HG02970 (cell line): ENCODE results near the gene PTBP3.
"Not testable (repeated sequence)": the region's sequence is repeated elsewhere in the genome, so short reads cannot be mapped to it uniquely, and the experiment has no call there.

Experiments used
- ATAC-seq: cut with Tn5 transposase; IDR thresholded peaks from one replicate; pipeline ENCODE4 v1.9.1; 2021; ENCODE audit warnings: mild to moderate bottlenecking, moderate library complexity, moderate number of reproducible peaks; ENCODE audit not compliant: unreplicated experiment, low FRiP score

The PTBP3 gene

DNA sequence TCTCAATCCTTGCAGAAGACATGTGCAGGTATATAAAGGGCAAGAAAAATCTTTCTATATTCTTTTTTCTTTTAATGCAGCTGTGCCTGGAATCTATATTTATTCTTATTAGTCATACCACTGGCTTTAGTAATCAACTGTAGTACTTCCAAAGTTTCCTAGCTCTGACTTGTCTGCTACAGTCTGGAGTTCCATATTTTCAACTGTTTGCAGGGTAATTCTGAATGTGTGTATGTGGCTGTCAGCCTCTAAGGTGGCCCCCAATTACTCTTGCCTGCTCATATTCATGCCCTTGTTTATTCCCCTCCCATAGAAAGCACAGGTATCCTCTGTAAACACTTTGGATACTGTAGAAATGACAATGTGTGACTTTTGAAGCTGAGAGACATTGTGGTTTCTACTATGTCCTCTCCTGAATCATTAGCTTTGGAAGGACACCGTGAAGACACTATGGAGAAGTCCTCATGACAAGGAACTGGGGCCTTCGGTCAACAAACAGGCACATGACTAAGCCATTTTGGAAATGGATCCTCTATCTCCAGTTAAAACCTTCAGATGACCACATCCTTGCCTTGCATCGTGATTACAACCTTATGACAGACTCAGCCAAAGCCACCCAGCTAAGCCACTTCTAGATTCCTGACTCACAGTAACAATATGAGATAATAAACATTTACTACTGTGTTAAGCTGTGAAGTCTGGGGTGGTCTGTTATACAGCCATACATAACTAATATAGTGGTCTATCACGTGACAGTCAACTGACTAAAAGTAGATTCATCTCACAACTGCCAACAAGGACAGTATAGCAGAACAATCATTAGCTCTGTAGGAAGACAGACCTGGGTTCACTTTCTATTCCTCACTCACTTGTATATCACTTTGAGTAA, 108.8 kb downstream of the PTBP3 start:
- ATAC-seq = no peak

DNA sequence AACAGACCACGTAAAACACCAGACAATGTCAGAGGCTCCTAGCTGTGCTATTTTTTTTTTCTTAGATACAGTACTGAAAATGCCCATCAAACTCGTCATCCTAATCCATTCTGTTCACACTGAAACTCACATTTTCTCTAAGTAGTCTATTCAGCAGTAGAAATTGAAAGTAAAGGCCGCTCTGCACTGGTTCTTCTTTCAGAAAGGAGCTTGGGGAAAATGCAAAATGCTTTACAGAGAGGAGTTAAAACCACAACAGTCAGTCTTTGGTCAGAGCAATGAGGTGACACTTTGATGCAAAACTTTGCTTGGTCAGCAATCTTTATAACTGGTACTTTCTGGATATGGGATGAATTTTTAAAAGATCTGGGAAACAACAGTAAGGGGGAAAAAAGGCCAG, 114.5 kb downstream of the PTBP3 start:
- ATAC-seq = peak; percentile 82

- no peak for ATAC-seq
Measured at GRCh38 chr9:112212926-112213325, 120.5 kb downstream of the PTBP3 start.

- no peak for ATAC-seq
Measured at GRCh38 chr9:112207451-112207850, 126.0 kb downstream of the PTBP3 start.

DNA sequence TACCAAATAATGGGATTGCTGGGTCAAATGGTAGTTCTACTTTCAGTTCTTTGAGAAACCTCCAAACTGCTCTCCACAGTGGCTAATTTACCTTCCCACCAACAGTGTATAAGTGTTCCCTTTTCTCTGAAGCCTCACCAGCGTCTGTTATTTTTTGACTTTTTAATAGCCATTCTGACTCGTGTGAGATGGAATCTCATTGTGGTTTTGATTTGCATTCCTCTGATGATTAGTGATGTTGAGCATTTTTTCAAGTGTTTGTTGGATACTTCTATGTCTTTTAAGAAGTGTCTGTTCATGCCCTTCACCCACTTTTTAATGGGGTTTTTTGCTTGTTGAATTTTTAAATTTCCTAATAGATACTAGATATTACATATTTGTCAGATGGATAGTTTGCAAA, 129.9 kb downstream of the PTBP3 start:
- no peak for ATAC-seq

- no peak for ATAC-seq
Measured at GRCh38 chr9:112200711-112201110, 132.7 kb downstream of the PTBP3 start.

- no peak for ATAC-seq
Measured at GRCh38 chr9:112198646-112199045, 134.8 kb downstream of the PTBP3 start.

DNA sequence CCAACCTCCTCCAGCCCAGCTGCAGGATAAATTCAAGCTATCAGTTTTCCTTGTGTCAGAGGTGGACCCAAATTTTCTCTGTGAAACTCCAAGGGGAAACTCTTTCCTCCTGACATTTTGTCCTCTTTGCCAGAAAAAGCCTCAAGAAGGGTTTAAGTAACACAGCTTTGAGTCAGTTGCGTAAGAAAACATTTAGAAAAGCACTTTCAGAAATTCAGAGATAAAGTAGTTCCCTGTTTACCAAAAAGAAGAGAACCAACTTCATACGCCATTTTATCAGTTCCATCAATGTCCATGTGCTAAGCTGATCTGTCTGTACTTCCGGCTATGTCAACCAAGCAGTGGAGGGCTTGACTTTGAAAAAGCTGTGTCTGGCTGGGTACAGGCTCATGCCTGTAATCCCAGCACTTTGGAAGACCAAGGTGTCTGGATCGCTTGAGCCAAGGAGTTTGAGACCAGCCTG, 138.4 kb downstream of the PTBP3 start:
- no peak for ATAC-seq

GRCh38 chr9:112193572-112194288, 139.7 kb downstream of the PTBP3 start:
- ATAC-seq = no peak

DNA sequence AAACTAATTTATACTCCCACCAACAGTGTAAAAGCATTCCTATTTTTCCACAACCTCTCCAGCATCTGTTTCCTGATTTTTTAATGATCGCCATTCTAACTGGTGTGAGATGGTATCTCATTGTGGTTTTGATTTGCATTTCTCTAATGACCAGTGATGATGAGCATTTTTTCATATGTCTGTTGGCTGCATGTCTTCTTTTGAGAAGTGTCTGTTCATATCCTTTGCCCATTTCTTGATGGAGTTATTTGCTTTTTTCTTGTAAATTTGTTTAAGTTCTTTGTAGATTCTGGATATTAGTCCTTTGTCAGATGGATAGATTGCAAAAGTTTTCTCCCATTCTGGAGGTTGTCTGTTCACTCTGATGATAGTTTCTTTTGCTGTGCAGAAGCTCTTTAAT, 143.1 kb downstream of the PTBP3 start:
- ATAC-seq = not testable (repeated sequence)

GRCh38 chr9:112188884-112189283, 144.5 kb downstream of the PTBP3 start:
- no peak for ATAC-seq

GRCh38 chr9:112187404-112187803, 146.0 kb downstream of the PTBP3 start:
- no peak for ATAC-seq

- no peak for ATAC-seq
Measured at GRCh38 chr9:112186695-112187094, 146.7 kb downstream of the PTBP3 start.

DNA sequence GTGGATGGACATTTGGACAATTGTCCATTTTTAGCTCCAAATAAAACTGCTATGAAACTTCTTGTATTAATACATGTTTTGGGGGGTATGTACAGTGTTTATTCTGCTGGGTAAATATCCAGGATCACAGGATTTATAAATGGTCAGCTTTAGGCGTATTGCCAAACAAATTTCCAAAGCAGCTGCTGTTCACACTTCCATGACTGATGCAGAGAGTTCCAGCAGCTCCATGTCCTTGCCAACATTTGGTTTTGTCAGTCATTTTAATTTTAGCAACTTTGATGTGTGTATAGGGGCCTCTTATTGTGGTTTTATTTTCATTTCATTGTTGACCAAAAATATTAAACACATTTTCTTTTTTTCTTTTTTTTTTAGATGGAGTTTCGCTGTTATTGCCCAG, 148.5 kb downstream of the PTBP3 start:
- no peak for ATAC-seq

DNA sequence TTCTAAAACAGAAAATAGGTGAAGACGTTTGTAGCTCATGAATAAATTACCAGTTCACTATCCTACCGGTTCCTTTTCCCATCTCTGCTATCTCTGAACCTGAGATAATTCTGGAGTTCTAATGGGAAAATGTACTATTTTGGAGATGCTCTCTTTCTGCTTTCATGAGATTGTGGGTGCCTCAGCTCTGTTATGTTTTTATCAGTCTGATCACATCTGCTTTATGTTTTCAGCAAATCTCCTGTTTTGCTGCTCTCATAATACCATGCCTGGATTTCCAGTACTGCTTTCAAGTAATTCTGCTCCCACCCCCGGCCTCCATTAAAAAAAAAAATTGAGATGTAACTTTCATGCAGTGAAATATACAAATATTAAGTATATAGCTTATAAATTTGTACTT, 149.2 kb downstream of the PTBP3 start:
- ATAC-seq = no peak

- no peak for ATAC-seq
Measured at GRCh38 chr9:112180387-112180881, 153.0 kb downstream of the PTBP3 start.

DNA sequence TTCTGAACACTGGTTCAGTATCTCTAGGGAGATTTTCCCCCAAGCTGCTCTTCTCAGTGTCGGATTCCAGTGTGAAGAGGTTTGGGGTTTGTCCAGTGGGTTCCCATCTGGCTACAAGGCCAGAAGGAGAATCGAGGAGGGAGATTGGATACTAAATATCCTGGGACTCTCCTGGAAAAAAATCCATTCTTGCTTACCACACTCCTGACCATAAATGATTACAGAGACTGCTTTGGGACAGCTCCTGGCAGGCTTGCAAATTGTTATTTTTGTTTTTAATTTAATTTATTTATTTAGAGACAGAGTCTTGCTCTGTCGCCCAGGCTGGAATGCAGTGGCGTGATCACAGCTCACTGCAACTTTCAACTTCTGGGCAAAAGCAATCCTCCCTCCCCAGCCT, 153.6 kb downstream of the PTBP3 start:
- ATAC-seq = no peak

- ATAC-seq = no peak
Measured at GRCh38 chr9:112176524-112176923, 156.9 kb downstream of the PTBP3 start.

DNA sequence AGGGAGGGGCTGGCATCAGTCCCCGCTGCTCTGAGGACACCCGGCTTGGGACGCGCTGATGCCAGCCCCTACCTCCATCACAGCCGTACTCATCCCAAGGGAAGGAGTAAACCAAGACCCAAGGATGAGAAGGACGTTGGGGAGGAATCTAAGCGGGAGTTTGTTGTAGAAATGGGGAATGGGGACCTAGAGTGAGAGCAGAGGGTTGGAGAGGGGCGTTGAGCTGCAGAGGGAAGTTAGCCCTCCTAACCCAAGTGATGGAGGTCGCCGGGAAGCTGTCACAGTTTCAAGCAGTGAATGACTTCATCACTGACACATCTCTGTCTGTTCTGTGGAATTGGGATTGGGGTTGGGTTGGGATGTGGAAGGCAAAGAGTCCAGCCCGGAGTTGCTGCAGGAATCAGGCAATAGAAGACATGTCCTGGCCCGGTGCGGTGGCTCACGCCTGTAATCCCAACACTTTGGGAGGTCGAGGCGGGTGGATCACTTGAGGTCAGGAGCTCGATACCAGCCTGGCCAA, 157.6 kb downstream of the PTBP3 start:
- no peak for ATAC-seq

DNA sequence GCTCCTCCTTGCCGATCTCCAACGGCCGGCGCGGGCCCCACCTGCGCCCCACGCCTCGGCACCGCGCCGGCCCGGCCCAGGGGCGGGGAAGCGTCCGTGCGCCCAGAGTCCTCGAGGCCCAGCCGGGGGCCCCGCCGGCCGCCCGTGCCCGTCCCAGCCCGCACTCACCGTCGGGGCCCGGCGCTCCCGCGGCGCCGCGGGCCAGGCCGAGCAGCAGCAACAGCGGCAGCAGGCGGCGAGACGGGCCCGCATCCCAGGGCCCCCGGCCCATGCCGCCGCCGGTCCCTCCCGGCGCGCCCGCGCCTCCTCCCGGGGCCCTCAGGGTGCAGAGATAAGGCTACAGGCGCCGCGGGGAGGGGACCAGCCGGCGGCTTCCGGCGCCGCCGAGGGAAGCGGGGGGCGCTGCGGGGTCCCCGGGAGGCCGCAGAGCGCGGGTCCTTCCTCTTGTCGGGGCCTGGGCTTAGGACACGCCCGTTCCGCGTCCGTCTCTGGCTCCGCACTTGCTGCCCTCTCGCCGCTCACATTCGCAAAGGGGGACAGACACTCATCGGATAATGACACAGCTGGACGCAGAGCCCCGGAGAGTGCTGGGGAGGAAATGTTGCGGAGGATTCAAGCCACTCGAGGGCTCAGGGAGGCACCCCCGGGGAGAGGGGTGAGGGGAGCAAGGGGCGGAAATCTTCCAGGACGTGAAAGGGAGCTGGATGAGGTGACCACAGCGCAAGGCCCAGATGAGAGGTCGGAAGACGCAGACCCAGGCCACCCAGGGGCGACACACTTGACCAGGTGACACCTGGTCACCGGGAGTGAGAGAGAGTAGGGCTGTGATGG, 158.2 kb downstream of the PTBP3 start, which contains the start of gene SUSD1:
Gene SUSD1, minus strand, starts transcription at position 333 of the 831 bp plus-strand sequence. Its CDS starts 62 bp downstream, at position 271.
- ATAC-seq = peak; percentile 47
